Measurements from ENCODE around the gene RFPL2.

- no peak for TF ChIP-seq CTCF (IDR thresholded peaks at IDR 0.05 in 8 of 11, conservative IDR thresholded peaks at IDR 0.05 in 3 of 11)
- no peak for TF ChIP-seq POLR2A (IDR thresholded peaks at IDR 0.05)
- TF ChIP-seq POLR2AphosphoS5 (IDR thresholded peaks at IDR 0.05) = no peak
These were observed 3.8 kb upstream of the RFPL2 start for GRCh38 chr22:32208681-32209080.
